Neuronal stem cell (in vitro differentiated cells): Measurements from ENCODE around the gene ATP6V1A.
"Not testable (repeated sequence)": the region's sequence is repeated elsewhere in the genome, so short reads cannot be mapped to it uniquely, and the experiment has no call there.

ENCODE experiments used
- DNase-seq: peaks from one replicate; pipeline ENCODE4 v3.0.0-alpha.2; 2013; ENCODE audit warnings: low spot score
- H2AFZ ChIP-seq: one replicate; pipeline ENCODE4 v1.6.1; 2013; ENCODE audit warnings: mild to moderate bottlenecking, low read length, inconsistent platforms
- H2AK5ac ChIP-seq: 2 replicates; pipeline ENCODE4 v1.6.1; 2013; ENCODE audit warnings: low read depth, mild to moderate bottlenecking, inconsistent platforms, low read length, moderate library complexity, mixed read lengths
- H2BK120ac ChIP-seq: 2 replicates; pipeline ENCODE4 v1.6.1; 2013; ENCODE audit warnings: low read depth, mild to moderate bottlenecking, inconsistent platforms, low read length, moderate library complexity, mixed read lengths
- H2BK12ac ChIP-seq: one replicate; pipeline ENCODE4 v1.6.1; 2013; ENCODE audit warnings: low read length, inconsistent platforms
- H2BK15ac ChIP-seq: 2 replicates; pipeline ENCODE4 v1.6.1; 2013; ENCODE audit warnings: mild to moderate bottlenecking, low read length, inconsistent platforms, mixed read lengths
- H2BK5ac ChIP-seq: one replicate; pipeline ENCODE4 v1.6.1; 2013; ENCODE audit warnings: inconsistent platforms, mild to moderate bottlenecking, low read length, moderate library complexity
- H3K14ac ChIP-seq: one replicate; pipeline ENCODE4 v1.6.1; 2013; ENCODE audit warnings: low read length, inconsistent platforms
- H3K18ac ChIP-seq: 2 replicates; pipeline ENCODE4 v1.6.1; 2013; ENCODE audit warnings: low read length, inconsistent platforms
- H3K23ac ChIP-seq: 2 replicates; pipeline ENCODE4 v1.6.1; 2013; ENCODE audit warnings: low read depth, mild to moderate bottlenecking, mixed read lengths, low read length, inconsistent platforms; ENCODE audit not compliant: poor library complexity
- H3K27ac ChIP-seq: replicated peaks from 3 replicates; pipeline ENCODE4 v1.5.1; 2013; ENCODE audit warnings: low read length, inconsistent platforms
- H3K27me3 ChIP-seq, 3 experiments: 2 replicates each; pipeline ENCODE4 v1.6.1; 2013; ENCODE audit warnings: low read length in 3 of 3, mild to moderate bottlenecking in 2 of 3, inconsistent platforms in 1 of 3, low read depth in 1 of 3, mixed read lengths in 1 of 3, moderate library complexity in 1 of 3; ENCODE audit not compliant: control insufficient read depth in 3 of 3, insufficient read depth in 3 of 3
- H3K36me3 ChIP-seq, 2 donors: replicated peaks in 1 of 2; 2 replicates each; pipeline ENCODE4 v1.6.1; 2013; ENCODE audit warnings: low read length in 2 of 2; ENCODE audit not compliant: control insufficient read depth in 2 of 2, insufficient read depth in 2 of 2
- H3K4ac ChIP-seq: 2 replicates; pipeline ENCODE4 v1.6.1; 2013; ENCODE audit warnings: inconsistent platforms, mild to moderate bottlenecking, low read length, moderate library complexity
- H3K4me1 ChIP-seq, 2 donors: 1 replicate in 1 of 2; 2 replicates in 1 of 2; pipeline ENCODE4 v1.6.1; 2013; ENCODE audit warnings: low read length in 2 of 2, low read depth in 1 of 2; ENCODE audit not compliant: control insufficient read depth in 2 of 2, insufficient read depth in 1 of 2
- H3K4me2 ChIP-seq: one replicate; pipeline ENCODE4 v1.6.1; 2013; ENCODE audit warnings: mild to moderate bottlenecking, low read length, inconsistent platforms; ENCODE audit not compliant: insufficient read depth, poor library complexity, severe bottlenecking
- H3K4me3 ChIP-seq, 2 donors: 2 replicates each; pipeline ENCODE4 v1.5.1; 2013; ENCODE audit warnings: low read length in 2 of 2, mild to moderate bottlenecking in 2 of 2, inconsistent platforms in 1 of 2, moderate library complexity in 1 of 2
- H3K79me1 ChIP-seq: one replicate; pipeline ENCODE4 v1.6.1; 2013; ENCODE audit warnings: low read depth, mild to moderate bottlenecking, inconsistent platforms, low read length, moderate library complexity
- H3K9ac ChIP-seq: one replicate; pipeline ENCODE4 v1.6.1; 2013; ENCODE audit warnings: mild to moderate bottlenecking, low read depth, low read length, inconsistent platforms; ENCODE audit not compliant: poor library complexity
- H3K9me3 ChIP-seq, 2 donors: replicated peaks in 1 of 2; 2 replicates each; pipeline versions ENCODE3 to v1.6.1; 2013; ENCODE audit warnings: low read length in 2 of 2, mild to moderate bottlenecking in 2 of 2, inconsistent platforms in 1 of 2, low read depth in 1 of 2, mixed read lengths in 1 of 2, moderate library complexity in 1 of 2; ENCODE audit not compliant: control insufficient read depth in 2 of 2, insufficient read depth in 1 of 2
- H4K8ac ChIP-seq: one replicate; pipeline ENCODE4 v1.6.1; 2013; ENCODE audit warnings: low read depth, mild to moderate bottlenecking, inconsistent platforms, low read length, moderate library complexity
- H4K91ac ChIP-seq: one replicate; pipeline ENCODE4 v1.6.1; 2013; ENCODE audit warnings: low read length, low read depth, mild to moderate bottlenecking, inconsistent platforms; ENCODE audit not compliant: poor library complexity
- WGBS, 2 donors: extraction: QIAGEN DNeasy Blood & Tissue Kit; methylation state at CpG; one replicate each; pipeline ENCODE4 v1.1.7; 2013; ENCODE audit warnings: missing lambda C conversion rate in 2 of 2, mixed read lengths in 1 of 2; ENCODE audit not compliant: insufficient read length in 2 of 2, insufficient replicate concordance in 1 of 2; ENCODE audit errors: extremely low coverage in 2 of 2; 5-methylcytosine and 5-hydroxymethylcytosine counted together

The ATP6V1A gene

GRCh38 chr3:113847247-113847646 is 100.4 kb downstream of the ATP6V1A start:
- DNase-seq, result no peak
- Histone ChIP-seq H2AK5ac (no peak overlapping the region), H3K27ac (no peak overlapping the region), H3K4me2 (no peak overlapping the region), H3K4me3 (no peak overlapping the region), H3K18ac (no peak overlapping the region), H3K23ac (no peak overlapping the region), H2BK5ac (no peak overlapping the region), H2BK120ac (no peak overlapping the region), H2AFZ (no peak overlapping the region), H4K8ac (no peak overlapping the region), H3K79me1 (no peaks in the 10 kb centered on the region), H3K9me3 (no peaks in the 10 kb centered on the region), H3K27me3 (no peaks in the 10 kb centered on the region), H3K4ac (no peak overlapping the region), H3K4me1 (no peaks in the 10 kb centered on the region), H4K91ac (no peak overlapping the region), H2BK12ac (no peak overlapping the region), H3K14ac (no peak overlapping the region), H3K9ac (no peak overlapping the region), H2BK15ac (no peak overlapping the region), H3K36me3 (no peaks in the 10 kb centered on the region)

GRCh38 chr3:113847664-113848461 is 101.0 kb downstream of the ATP6V1A start:
- Histone ChIP-seq H2BK12ac (no peak overlapping the region), H3K4me3 (no peak overlapping the region), H4K8ac (no peak overlapping the region), H3K9me3 (no peaks in the 10 kb centered on the region), H2AK5ac (no peak overlapping the region), H3K4ac (no peak overlapping the region), H3K9ac (no peak overlapping the region), H2BK15ac (no peak overlapping the region), H3K27me3 (no peaks in the 10 kb centered on the region), H3K27ac (no peak overlapping the region), H4K91ac (no peak overlapping the region), H3K23ac (no peak overlapping the region), H3K18ac (no peak overlapping the region), H3K79me1 (no peaks in the 10 kb centered on the region), H3K36me3 (no peaks in the 10 kb centered on the region), H2BK120ac (no peak overlapping the region), H3K4me2 (no peak overlapping the region), H3K4me1 (no peaks in the 10 kb centered on the region), H3K14ac (no peak overlapping the region), H2AFZ (no peak overlapping the region), H2BK5ac (no peak overlapping the region)
- WGBS, 2 donors, result no CpG with 5 or more reads among the region's 2 CpGs
- DNase-seq, result no peak

- not testable (repeated sequence) for H2AK5ac ChIP-seq, H3K4me1 ChIP-seq, H3K23ac ChIP-seq, H2BK15ac ChIP-seq, H3K9me3 ChIP-seq, H3K14ac ChIP-seq, H3K4me3 ChIP-seq, H4K8ac ChIP-seq, H3K4me2 ChIP-seq, H3K18ac ChIP-seq, H3K36me3 ChIP-seq, DNase-seq, H2BK120ac ChIP-seq, H2BK5ac ChIP-seq, H2AFZ ChIP-seq, H3K79me1 ChIP-seq, H3K4ac ChIP-seq, H3K9ac ChIP-seq, H3K27me3 ChIP-seq, H2BK12ac ChIP-seq, H3K27ac ChIP-seq, H4K91ac ChIP-seq
- no CpG with 5 or more reads among the region's 3 CpGs for WGBS, 2 donors
Measured at GRCh38 chr3:113849071-113849470, 102.2 kb downstream of the ATP6V1A start.

- no CpG with 5 or more reads among the region's 22 CpGs for WGBS, 2 donors
- not testable (repeated sequence) for DNase-seq, H2BK15ac ChIP-seq, H3K4ac ChIP-seq, H3K27ac ChIP-seq, H3K14ac ChIP-seq, H3K23ac ChIP-seq, H2BK120ac ChIP-seq, H3K4me1 ChIP-seq, H3K9ac ChIP-seq, H3K9me3 ChIP-seq, H2BK5ac ChIP-seq, H3K27me3 ChIP-seq, H2AFZ ChIP-seq, H3K79me1 ChIP-seq, H3K4me2 ChIP-seq, H3K36me3 ChIP-seq, H3K4me3 ChIP-seq, H4K8ac ChIP-seq, H2AK5ac ChIP-seq, H4K91ac ChIP-seq, H3K18ac ChIP-seq, H2BK12ac ChIP-seq
Measured at GRCh38 chr3:113849841-113850240, 103.0 kb downstream of the ATP6V1A start.
